Prostate gland (tissue), 2 donors: ENCODE measurements around the gene ROR1. TPM values are rescaled to one million over a fixed set of nuclear protein-coding genes. Genes with fewer than 3 reads are reported as not detected.

Experiments
- DNase-seq: peaks from one replicate; pipeline ENCODE4 v3.0.0-alpha.2; 2019; ENCODE audit warnings: low spot score
- H3K27ac ChIP-seq, 2 donors: fragments of 200-600 bp; sonication (generic); 2 replicates each; pipeline ENCODE4 v1.5.1; 2017 to 2019
- H3K27me3 ChIP-seq: fragments of 200-600 bp; sonication (generic); replicated peaks from 2 replicates; pipeline ENCODE4 v1.5.1; 2019; ENCODE audit not compliant: insufficient read depth
- H3K36me3 ChIP-seq, 2 donors: fragments of 200-600 bp; sonication (generic); 1 replicate in 1 of 2; 2 replicates in 1 of 2; pipeline versions ENCODE4 v1.5.1 to v1.8.1; 2017 to 2019
- H3K4me1 ChIP-seq: fragments of 200-600 bp; sonication (generic); replicated peaks from 2 replicates; pipeline ENCODE4 v1.5.1; 2019
- H3K4me3 ChIP-seq, 2 donors: fragments of 200-600 bp; sonication (generic); 2 replicates each; pipeline ENCODE4 v1.5.1; 2017 to 2019
- H3K9me3 ChIP-seq: fragments of 200-600 bp; sonication (generic); 2 replicates; pipeline ENCODE4 v1.5.1; 2017
- POLR2A ChIP-seq: fragments of 450-650 bp; IDR thresholded peaks from one replicate; pipeline ENCODE4 v1.6.1; 2016; ENCODE audit warnings: antibody characterized with exemption, mild to moderate bottlenecking
- POLR2AphosphoS5 ChIP-seq: sonication (generic); formaldehyde crosslinking; IDR thresholded peaks from one replicate; pipeline ENCODE4 v1.6.1; 2017; ENCODE audit warnings: antibody characterized with exemption
- WGBS: methylation state at CpG from one replicate; pipeline ENCODE4 v1.1.5; 2018; 5-methylcytosine and 5-hydroxymethylcytosine counted together
- intact Hi-C: fragments of 100-400 bp; cut with DNase I; formaldehyde crosslinking; loops from one replicate; pipeline ENCODE4 v1.14.2; 2022
- total RNA-seq, 2 donors: library from RNA; depleted of rRNA; stranded (reverse); fragments of >200 nt; gene quantifications; one replicate each; pipeline ENCODE4 v1.1.0, GENCODE V29; 2016
- TF ChIP-seq, protein P1 (sequence below), 4 experiments: fragments of 200-600 bp in 2 of 4; fragments of 450-650 bp in 2 of 4; sonication (generic) in 2 of 4; IDR thresholded peaks; 1 replicate in 3 of 4; 2 replicates in 1 of 4; pipeline ENCODE4 v1.5.1; 2016 to 2019; ENCODE audit warnings: antibody characterized with exemption in 4 of 4, mild to moderate bottlenecking in 2 of 4, moderate library complexity in 2 of 4

Gene ROR1
- total RNA-seq, 2 donors from 2014 or later: 7.3 to 11.1 TPM

DNA sequence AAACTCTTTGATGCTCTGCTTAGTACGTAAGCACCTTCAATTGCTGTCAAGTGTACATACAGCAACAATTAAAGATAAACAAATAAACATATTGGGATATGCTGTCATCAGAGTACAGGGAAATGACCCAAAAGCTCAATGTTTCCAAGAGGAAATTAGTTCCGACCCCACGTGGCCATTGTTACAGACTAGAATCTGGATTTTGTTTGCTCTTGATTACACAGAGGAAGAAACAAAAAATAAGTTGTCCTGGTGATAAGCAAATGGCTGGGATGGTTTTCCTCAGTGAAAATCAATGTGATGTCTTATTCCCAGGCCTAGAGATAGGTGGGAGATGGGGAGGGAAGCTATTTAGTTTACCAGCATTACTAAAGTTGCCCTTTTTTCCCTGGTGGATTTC is 316.6 kb downstream of the ROR1 start:
- Histone ChIP-seq H3K4me3 (no peak overlapping the region), H3K27ac (no peak overlapping the region), H3K4me1 (no peaks in the 10 kb centered on the region), H3K27me3 (no peaks in the 10 kb centered on the region), H3K9me3 (no peaks in the 10 kb centered on the region), H3K36me3 (no peaks in the 10 kb centered on the region)
- WGBS: 78% methylated on average over 3 of the region's 3 CpGs
- intact Hi-C loops: no loop called here
- no peak for DNase-seq
- no peak for TF ChIP-seq POLR2AphosphoS5
- no peak for TF ChIP-seq POLR2A
- TF ChIP-seq, protein P1, sequence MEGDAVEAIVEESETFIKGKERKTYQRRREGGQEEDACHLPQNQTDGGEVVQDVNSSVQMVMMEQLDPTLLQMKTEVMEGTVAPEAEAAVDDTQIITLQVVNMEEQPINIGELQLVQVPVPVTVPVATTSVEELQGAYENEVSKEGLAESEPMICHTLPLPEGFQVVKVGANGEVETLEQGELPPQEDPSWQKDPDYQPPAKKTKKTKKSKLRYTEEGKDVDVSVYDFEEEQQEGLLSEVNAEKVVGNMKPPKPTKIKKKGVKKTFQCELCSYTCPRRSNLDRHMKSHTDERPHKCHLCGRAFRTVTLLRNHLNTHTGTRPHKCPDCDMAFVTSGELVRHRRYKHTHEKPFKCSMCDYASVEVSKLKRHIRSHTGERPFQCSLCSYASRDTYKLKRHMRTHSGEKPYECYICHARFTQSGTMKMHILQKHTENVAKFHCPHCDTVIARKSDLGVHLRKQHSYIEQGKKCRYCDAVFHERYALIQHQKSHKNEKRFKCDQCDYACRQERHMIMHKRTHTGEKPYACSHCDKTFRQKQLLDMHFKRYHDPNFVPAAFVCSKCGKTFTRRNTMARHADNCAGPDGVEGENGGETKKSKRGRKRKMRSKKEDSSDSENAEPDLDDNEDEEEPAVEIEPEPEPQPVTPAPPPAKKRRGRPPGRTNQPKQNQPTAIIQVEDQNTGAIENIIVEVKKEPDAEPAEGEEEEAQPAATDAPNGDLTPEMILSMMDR (IDR thresholded peaks at IDR 0.05): no peak

DNA sequence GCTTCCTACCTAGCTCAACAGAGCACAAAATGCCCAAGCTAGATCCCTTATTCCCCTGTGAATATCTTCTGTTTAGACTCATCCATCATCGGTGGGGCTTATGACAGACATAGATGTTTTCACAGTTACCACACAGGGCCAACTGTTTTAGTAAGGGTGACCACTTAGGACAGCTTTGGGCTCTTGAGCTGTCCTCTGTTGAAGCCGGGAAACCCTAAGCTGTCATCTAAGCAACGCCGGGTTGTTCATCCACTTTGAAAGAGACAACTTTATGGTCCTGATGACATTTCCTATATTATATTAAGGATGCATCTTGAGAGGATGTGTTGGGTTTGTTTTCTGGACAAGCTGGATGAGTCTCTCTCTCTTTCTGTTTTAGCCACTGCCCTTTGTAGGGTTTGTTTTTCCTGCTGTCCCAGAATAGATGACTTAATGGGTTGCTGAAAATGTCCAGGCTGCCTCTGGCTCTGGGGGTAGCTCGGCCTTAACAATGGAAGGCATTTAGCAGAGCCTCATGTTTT is 319.1 kb downstream of the ROR1 start:
- Histone ChIP-seq H3K27ac (no peak overlapping the region), H3K4me1 (no peaks in the 10 kb centered on the region), H3K36me3 (no peaks in the 10 kb centered on the region), H3K27me3 (no peaks in the 10 kb centered on the region), H3K9me3 (no peaks in the 10 kb centered on the region), H3K4me3 (no peak overlapping the region)
- DNase-seq: no peak
- 58% methylated on average over 5 of the region's 5 CpGs for WGBS
- intact Hi-C loops: no loop called here
- no peak for TF ChIP-seq POLR2AphosphoS5
- no peak for TF ChIP-seq POLR2A
- TF ChIP-seq, protein P1 (IDR thresholded peaks at IDR 0.05): no peak

DNA sequence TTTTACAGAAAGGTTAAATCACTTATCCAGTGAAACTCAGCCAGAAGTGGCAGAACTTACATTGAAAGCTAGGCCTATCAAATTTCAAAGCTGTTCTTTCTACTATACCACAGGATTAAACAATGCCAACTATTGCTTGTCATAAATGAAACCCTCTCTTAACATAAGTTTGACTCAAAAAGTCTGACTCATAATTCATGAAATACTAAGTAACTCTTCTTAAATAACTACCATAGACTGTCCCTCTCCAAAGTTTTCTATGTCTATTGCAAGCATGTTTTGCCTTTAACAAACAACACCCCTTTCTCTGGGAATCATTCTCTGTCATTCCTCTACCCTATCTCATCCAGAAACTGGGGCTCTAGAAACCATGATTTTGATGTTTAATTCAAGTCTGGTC is 320.1 kb downstream of the ROR1 start:
- Histone ChIP-seq H3K4me3 (no peak overlapping the region), H3K9me3 (no peaks in the 10 kb centered on the region), H3K27ac (no peak overlapping the region), H3K4me1 (no peaks in the 10 kb centered on the region), H3K36me3 (no peaks in the 10 kb centered on the region), H3K27me3 (no peaks in the 10 kb centered on the region)
- DNase-seq: no peak
- no peak for TF ChIP-seq POLR2AphosphoS5
- TF ChIP-seq, protein P1 (IDR thresholded peaks at IDR 0.05): no peak
- no peak for TF ChIP-seq POLR2A
- intact Hi-C loops: no loop called here

DNA sequence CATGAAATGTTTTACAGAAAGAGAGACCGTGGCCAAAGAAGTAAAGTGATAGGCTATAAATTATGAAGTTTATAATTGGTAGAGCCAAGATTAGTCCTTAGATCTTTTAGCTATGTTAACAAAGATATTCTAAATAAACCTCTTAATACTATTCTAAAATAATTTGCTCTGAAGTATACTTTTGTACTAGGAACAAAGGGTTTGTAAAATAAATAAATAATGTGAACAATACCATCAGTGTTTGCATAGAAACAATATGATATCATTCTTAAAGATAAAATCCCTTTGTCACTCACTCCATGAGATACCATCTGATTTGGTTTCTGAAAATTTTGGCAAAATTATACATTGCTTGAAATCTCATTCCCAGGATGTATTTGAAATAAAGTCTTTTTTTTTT is 322.0 kb downstream of the ROR1 start:
- H3K4me3 ChIP-seq: no peak overlapping the region
- no peaks in the 10 kb centered on the region for H3K36me3 ChIP-seq
- H3K27me3 ChIP-seq: no peaks in the 10 kb centered on the region
- H3K9me3 ChIP-seq: no peaks in the 10 kb centered on the region
- WGBS: 17% methylated on average over 1 of the region's 1 CpG
- no peak for DNase-seq
- H3K27ac ChIP-seq: no peak overlapping the region
- intact Hi-C loops: no loop called here
- TF ChIP-seq POLR2A: no peak
- TF ChIP-seq, protein P1 (IDR thresholded peaks at IDR 0.05): no peak
- no peak for TF ChIP-seq POLR2AphosphoS5
- H3K4me1 ChIP-seq: no peaks in the 10 kb centered on the region

DNA sequence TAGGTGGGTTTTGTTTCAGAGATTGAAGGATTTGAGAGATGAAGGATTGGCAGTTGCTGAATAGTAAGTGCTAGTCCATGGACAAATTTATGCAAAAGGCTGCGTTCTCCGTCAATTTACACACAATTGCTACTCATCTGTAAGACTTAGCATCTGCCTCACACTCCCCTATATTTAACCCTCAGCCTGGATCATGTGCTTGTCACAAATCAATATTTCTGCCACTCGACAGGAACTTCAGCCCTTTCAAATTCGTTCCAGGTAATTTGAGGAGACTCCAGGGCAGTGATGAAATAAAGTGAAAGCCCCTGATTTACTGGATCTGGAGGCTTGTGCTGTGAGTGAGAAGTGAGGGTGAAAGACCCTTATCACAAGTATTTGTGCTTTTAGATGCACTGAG is 324.0 kb downstream of the ROR1 start:
- Histone ChIP-seq H3K27ac (no peak overlapping the region), H3K27me3 (no peaks in the 10 kb centered on the region), H3K4me1 (no peaks in the 10 kb centered on the region), H3K4me3 (no peak overlapping the region), H3K9me3 (no peaks in the 10 kb centered on the region), H3K36me3 (no peaks in the 10 kb centered on the region)
- WGBS: 58% methylated on average over 4 of the region's 4 CpGs
- no peak for TF ChIP-seq POLR2AphosphoS5
- TF ChIP-seq POLR2A: no peak
- intact Hi-C loops: no loop called here
- DNase-seq: no peak
